ENCODE results near the gene ZNF831.

- TF ChIP-seq, protein P1, sequence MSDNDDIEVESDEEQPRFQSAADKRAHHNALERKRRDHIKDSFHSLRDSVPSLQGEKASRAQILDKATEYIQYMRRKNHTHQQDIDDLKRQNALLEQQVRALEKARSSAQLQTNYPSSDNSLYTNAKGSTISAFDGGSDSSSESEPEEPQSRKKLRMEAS (IDR thresholded peaks at IDR 0.05) = no peak
- TF ChIP-seq CEBPB (IDR thresholded peaks at IDR 0.05) = no peak
- no peak for TF ChIP-seq ZBTB7A (IDR thresholded peaks at IDR 0.05; ENCODE audit: low read depth)
- TF ChIP-seq EP300 (IDR thresholded peaks at IDR 0.05; ENCODE audit: borderline replicate concordance) = no peak
- TF ChIP-seq TAF1 (IDR thresholded peaks at IDR 0.05; ENCODE audit: low read depth) = no peak
- TF ChIP-seq USF1 (IDR thresholded peaks at IDR 0.05) = no peak
- no peak for TF ChIP-seq REST (IDR thresholded peaks at IDR 0.05; ENCODE audit: low read depth)
- no peak for TF ChIP-seq RAD21 (IDR thresholded peaks at IDR 0.05; ENCODE audit: low read depth)
- TF ChIP-seq FOXM1 (IDR thresholded peaks at IDR 0.05; ENCODE audit: borderline replicate concordance, low read depth) = no peak
These were observed 142.5 kb downstream of the ZNF831 start for GRCh38 chr20:59305908-59306655.
